ENCODE measurements around the gene FYB1. TPM values are rescaled to one million over a fixed set of nuclear protein-coding genes. Genes with fewer than 3 reads are reported as not detected.
A peak's percentile ranks its signal among the peaks of the same experiment; 100 is the strongest.

The FYB1 gene
- total RNA-seq, 1 donor from 2014 or later, result 0.11 TPM

DNA sequence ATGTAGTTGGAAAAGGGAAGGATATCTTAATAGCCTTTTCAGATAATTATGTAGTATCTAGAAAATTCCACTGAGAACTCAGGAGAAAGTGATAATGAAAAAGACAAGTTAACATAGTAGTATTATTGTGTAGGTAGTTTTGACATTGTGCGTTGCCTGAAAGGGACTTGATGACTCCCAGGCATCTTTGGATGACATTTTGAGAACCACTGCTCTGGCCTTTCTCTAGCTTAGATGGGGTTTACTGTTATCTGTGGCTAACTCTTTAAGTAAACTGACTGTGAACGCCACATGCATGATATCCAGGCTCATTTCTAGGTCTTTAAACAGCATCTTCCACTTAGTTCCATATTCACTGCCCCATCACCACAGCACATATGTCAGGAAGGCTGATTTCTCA is 14.4 kb upstream of the FYB1 start:
- Histone ChIP-seq H3K79me2 (ENCODE audit: insufficient read depth, low read length) (no peaks in the 10 kb centered on the region), H3K9ac (ENCODE audit: low read length) (no peak overlapping the region), H3K27ac (ENCODE audit: low read depth, low read length) (no peak overlapping the region), H4K20me1 (ENCODE audit: insufficient read depth, low read length) (no peaks in the 10 kb centered on the region), H3K4me2 (ENCODE audit: low read length) (no peak overlapping the region), H3K9me3 (ENCODE audit: insufficient read depth, low read depth, low read length) (no peaks in the 10 kb centered on the region), H3K27me3 (ENCODE audit: insufficient read depth, low read length) (no peaks in the 10 kb centered on the region), H3K4me1 (ENCODE audit: insufficient read depth, low read length) (no peaks in the 10 kb centered on the region), H3K4me3 (ENCODE audit: insufficient read depth, low read depth, low read length) (no peak overlapping the region), H3K36me3 (ENCODE audit: insufficient read depth, low read length) (no peaks in the 10 kb centered on the region), H2AFZ (ENCODE audit: low read depth, low read length) (no peak overlapping the region)
- Mint-ChIP-seq H3K4me1 (ENCODE audit: low read depth, unreplicated experiment) (peaks cover 2% of the 10 kb centered on the region), H3K4me3 (ENCODE audit: unreplicated experiment) (no peak overlapping the region), H3K36me3 (ENCODE audit: low read depth, unreplicated experiment) (no peaks in the 10 kb centered on the region), H3K27ac (ENCODE audit: unreplicated experiment) (no peak overlapping the region), H3K9me3 (ENCODE audit: unreplicated experiment) (no peaks in the 10 kb centered on the region), H3K27me3 (ENCODE audit: low read depth, unreplicated experiment) (no peaks in the 10 kb centered on the region)
- FAIRE-seq (no peak), DNase-seq (ENCODE audit: low read depth) (no peak)
- TF ChIP-seq, protein P1, sequence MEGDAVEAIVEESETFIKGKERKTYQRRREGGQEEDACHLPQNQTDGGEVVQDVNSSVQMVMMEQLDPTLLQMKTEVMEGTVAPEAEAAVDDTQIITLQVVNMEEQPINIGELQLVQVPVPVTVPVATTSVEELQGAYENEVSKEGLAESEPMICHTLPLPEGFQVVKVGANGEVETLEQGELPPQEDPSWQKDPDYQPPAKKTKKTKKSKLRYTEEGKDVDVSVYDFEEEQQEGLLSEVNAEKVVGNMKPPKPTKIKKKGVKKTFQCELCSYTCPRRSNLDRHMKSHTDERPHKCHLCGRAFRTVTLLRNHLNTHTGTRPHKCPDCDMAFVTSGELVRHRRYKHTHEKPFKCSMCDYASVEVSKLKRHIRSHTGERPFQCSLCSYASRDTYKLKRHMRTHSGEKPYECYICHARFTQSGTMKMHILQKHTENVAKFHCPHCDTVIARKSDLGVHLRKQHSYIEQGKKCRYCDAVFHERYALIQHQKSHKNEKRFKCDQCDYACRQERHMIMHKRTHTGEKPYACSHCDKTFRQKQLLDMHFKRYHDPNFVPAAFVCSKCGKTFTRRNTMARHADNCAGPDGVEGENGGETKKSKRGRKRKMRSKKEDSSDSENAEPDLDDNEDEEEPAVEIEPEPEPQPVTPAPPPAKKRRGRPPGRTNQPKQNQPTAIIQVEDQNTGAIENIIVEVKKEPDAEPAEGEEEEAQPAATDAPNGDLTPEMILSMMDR (IDR thresholded peaks at IDR 0.05; ENCODE audit: insufficient read depth, low read depth, low read length), result no peak
- TF ChIP-seq EZH2 (IDR thresholded peaks at IDR 0.05; ENCODE audit: insufficient read depth, low read length), result no peak

DNA sequence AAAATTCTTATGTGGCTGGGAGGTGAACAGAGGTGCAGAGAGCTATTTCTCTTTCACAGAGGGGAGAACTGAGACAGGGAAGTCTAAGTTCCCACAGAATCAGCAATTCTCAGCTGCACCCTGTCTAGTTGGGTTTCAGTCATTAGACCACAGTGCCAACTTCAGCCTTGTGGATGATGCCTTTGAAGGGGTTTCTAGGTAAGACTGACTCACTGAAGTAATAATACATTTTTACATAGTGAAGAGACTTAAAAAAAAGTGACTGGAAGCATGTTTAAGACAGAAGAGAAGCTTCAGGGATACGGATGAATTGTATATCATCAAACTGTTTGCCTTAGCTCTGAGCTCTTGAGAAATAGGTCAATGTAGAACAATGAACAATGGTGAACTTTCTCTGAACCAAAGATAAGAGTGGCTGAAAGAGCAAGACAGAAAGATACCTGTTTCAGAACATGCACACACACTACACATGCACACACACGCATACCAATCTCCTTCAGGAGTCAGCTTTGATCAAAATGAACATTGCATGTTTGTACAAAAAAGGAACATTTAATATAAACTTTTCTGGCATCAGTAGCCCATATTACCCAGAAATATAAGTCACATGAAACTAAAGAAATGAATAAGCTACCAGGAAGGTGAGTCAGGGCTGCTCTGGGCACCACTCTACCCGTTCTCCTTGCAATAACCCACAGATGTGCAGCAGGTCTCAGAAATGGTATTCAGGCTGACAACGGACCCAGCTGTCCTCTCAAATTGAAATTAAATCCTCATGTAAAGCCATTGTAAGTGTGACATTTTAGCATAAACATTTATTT is 12.6 kb upstream of the FYB1 start:
- Mint-ChIP-seq H3K9me3 (ENCODE audit: unreplicated experiment) (no peaks in the 10 kb centered on the region), H3K4me3 (ENCODE audit: unreplicated experiment) (no peak overlapping the region), H3K27me3 (ENCODE audit: low read depth, unreplicated experiment) (no peaks in the 10 kb centered on the region), H3K27ac (ENCODE audit: unreplicated experiment) (no peak overlapping the region), H3K36me3 (ENCODE audit: low read depth, unreplicated experiment) (no peaks in the 10 kb centered on the region), H3K4me1 (ENCODE audit: low read depth, unreplicated experiment) (peaks cover 2% of the 10 kb centered on the region)
- Histone ChIP-seq H2AFZ (ENCODE audit: low read depth, low read length) (no peak overlapping the region), H3K4me1 (ENCODE audit: insufficient read depth, low read length) (no peaks in the 10 kb centered on the region), H3K4me2 (ENCODE audit: low read length) (no peak overlapping the region), H3K9ac (ENCODE audit: low read length) (no peak overlapping the region), H3K36me3 (ENCODE audit: insufficient read depth, low read length) (no peaks in the 10 kb centered on the region), H4K20me1 (ENCODE audit: insufficient read depth, low read length) (no peaks in the 10 kb centered on the region), H3K79me2 (ENCODE audit: insufficient read depth, low read length) (no peaks in the 10 kb centered on the region), H3K27ac (ENCODE audit: low read depth, low read length) (no peak overlapping the region), H3K27me3 (ENCODE audit: insufficient read depth, low read length) (no peaks in the 10 kb centered on the region), H3K4me3 (ENCODE audit: insufficient read depth, low read depth, low read length) (no peak overlapping the region), H3K9me3 (ENCODE audit: insufficient read depth, low read depth, low read length) (no peaks in the 10 kb centered on the region)
- peak; percentile 17 for FAIRE-seq
- DNase-seq (ENCODE audit: low read depth), result peak; percentile 8
- TF ChIP-seq EZH2 (IDR thresholded peaks at IDR 0.05; ENCODE audit: insufficient read depth, low read length), result no peak
- TF ChIP-seq, protein P1 (IDR thresholded peaks at IDR 0.05; ENCODE audit: insufficient read depth, low read depth, low read length), result no peak

DNA sequence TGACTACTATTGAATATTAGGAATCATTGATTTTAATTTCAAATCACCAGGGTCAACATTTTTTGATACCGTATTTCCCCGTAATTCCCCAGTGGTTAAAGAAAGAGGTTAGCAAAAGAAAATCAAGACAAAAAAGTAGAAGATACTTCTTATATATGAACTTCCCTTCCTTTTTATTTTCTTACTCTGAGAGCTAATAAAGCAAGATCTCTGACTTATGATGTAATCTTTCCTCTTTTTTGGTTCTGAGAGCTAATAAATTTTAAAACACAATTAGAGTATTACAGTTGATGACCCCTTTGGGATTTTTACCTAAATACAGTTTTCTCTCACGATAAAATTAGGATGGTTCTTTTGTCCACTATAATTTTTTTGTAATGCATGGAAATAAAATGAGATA is 9.2 kb upstream of the FYB1 start:
- Histone ChIP-seq H3K36me3 (ENCODE audit: insufficient read depth, low read length) (no peaks in the 10 kb centered on the region), H3K27ac (ENCODE audit: low read depth, low read length) (no peak overlapping the region), H3K4me1 (ENCODE audit: insufficient read depth, low read length) (no peaks in the 10 kb centered on the region), H3K4me3 (ENCODE audit: insufficient read depth, low read depth, low read length) (no peak overlapping the region), H3K4me2 (ENCODE audit: low read length) (no peak overlapping the region), H3K9ac (ENCODE audit: low read length) (no peak overlapping the region), H4K20me1 (ENCODE audit: insufficient read depth, low read length) (no peaks in the 10 kb centered on the region), H3K27me3 (ENCODE audit: insufficient read depth, low read length) (no peaks in the 10 kb centered on the region), H3K79me2 (ENCODE audit: insufficient read depth, low read length) (no peaks in the 10 kb centered on the region), H3K9me3 (ENCODE audit: insufficient read depth, low read depth, low read length) (no peaks in the 10 kb centered on the region), H2AFZ (ENCODE audit: low read depth, low read length) (no peak overlapping the region)
- Mint-ChIP-seq H3K27me3 (ENCODE audit: low read depth, unreplicated experiment) (no peaks in the 10 kb centered on the region), H3K27ac (ENCODE audit: unreplicated experiment) (no peak overlapping the region), H3K9me3 (ENCODE audit: unreplicated experiment) (no peaks in the 10 kb centered on the region), H3K4me1 (ENCODE audit: low read depth, unreplicated experiment) (peaks cover 2% of the 10 kb centered on the region), H3K4me3 (ENCODE audit: unreplicated experiment) (no peak overlapping the region), H3K36me3 (ENCODE audit: low read depth, unreplicated experiment) (no peaks in the 10 kb centered on the region)
- FAIRE-seq, result no peak
- TF ChIP-seq EZH2 (IDR thresholded peaks at IDR 0.05; ENCODE audit: insufficient read depth, low read length), result no peak
- TF ChIP-seq, protein P1 (IDR thresholded peaks at IDR 0.05; ENCODE audit: insufficient read depth, low read depth, low read length), result no peak
- DNase-seq (ENCODE audit: low read depth), result no peak
